Measurements from ENCODE around the gene UBR3.

GRCh38 chr2:169860149-169860548 is 32.9 kb downstream of the UBR3 start:
- no peak for TF ChIP-seq POLR2A (IDR thresholded peaks at IDR 0.05)
- TF ChIP-seq, protein P1, sequence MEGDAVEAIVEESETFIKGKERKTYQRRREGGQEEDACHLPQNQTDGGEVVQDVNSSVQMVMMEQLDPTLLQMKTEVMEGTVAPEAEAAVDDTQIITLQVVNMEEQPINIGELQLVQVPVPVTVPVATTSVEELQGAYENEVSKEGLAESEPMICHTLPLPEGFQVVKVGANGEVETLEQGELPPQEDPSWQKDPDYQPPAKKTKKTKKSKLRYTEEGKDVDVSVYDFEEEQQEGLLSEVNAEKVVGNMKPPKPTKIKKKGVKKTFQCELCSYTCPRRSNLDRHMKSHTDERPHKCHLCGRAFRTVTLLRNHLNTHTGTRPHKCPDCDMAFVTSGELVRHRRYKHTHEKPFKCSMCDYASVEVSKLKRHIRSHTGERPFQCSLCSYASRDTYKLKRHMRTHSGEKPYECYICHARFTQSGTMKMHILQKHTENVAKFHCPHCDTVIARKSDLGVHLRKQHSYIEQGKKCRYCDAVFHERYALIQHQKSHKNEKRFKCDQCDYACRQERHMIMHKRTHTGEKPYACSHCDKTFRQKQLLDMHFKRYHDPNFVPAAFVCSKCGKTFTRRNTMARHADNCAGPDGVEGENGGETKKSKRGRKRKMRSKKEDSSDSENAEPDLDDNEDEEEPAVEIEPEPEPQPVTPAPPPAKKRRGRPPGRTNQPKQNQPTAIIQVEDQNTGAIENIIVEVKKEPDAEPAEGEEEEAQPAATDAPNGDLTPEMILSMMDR (IDR thresholded peaks at IDR 0.05): no peak
